MCF 10A (cell line): Measurements from ENCODE around the gene OAS3. TPM values are rescaled to one million over a fixed set of nuclear protein-coding genes. Genes with fewer than 3 reads are reported as not detected.

Source experiments
- BruUV-seq: library from RNA; stranded (reverse); fragments of 400-500 nt; replicated peaks from 2 replicates; lab custom pipeline; 2021; lab: Mats Ljungman, UMichigan
- CTCF ChIA-PET: fragments of 300-600 bp; sonication (Branson Sonifier 250); formaldehyde crosslinking; extraction: SDS; loops from one replicate; lab custom pipeline; 2021; ENCODE audit warnings: antibody characterized with exemption, inconsistent platforms; lab: Yijun Ruan, JAX
- POLR2A ChIA-PET: fragments of 300-600, 350-650 bp; sonication (Branson Sonifier 250); formaldehyde crosslinking; extraction: SDS; loops from one replicate; lab custom pipeline; 2020; ENCODE audit warnings: antibody characterized with exemption, inconsistent platforms; lab: Yijun Ruan, JAX
- DNase-seq: peaks from one replicate; pipeline ENCODE4 v3.0.0-alpha.2; 2018; ENCODE audit not compliant: unreplicated experiment
- H3K27ac Mint-ChIP-seq: one replicate; pipeline ENCODE4 v1.8.0; 2022; ENCODE audit warnings: mild to moderate bottlenecking, low read depth, mixed read lengths; ENCODE audit not compliant: unreplicated experiment
- H3K27me3 Mint-ChIP-seq: one replicate; pipeline ENCODE4 v1.8.0; 2022; ENCODE audit warnings: mixed read lengths; ENCODE audit not compliant: insufficient read depth, unreplicated experiment
- H3K36me3 Mint-ChIP-seq: one replicate; pipeline ENCODE4 v1.8.0; 2022; ENCODE audit warnings: mild to moderate bottlenecking, moderate library complexity, mixed read lengths; ENCODE audit not compliant: insufficient read depth, unreplicated experiment
- H3K4me1 Mint-ChIP-seq: one replicate; pipeline ENCODE4 v1.8.0; 2022; ENCODE audit warnings: mixed read lengths; ENCODE audit not compliant: insufficient read depth, unreplicated experiment
- H3K4me3 Mint-ChIP-seq: one replicate; pipeline ENCODE4 v1.8.0; 2022; ENCODE audit warnings: mild to moderate bottlenecking, moderate library complexity, mixed read lengths; ENCODE audit not compliant: unreplicated experiment
- H3K9me3 Mint-ChIP-seq: one replicate; pipeline ENCODE4 v1.8.0; 2022; ENCODE audit warnings: mixed read lengths; ENCODE audit not compliant: unreplicated experiment
- CTCF ChIP-seq: fragments of 200-600 bp; IDR thresholded peaks from one replicate; pipeline ENCODE4 v1.8.0; 2022; ENCODE audit warnings: antibody characterized with exemption, mild to moderate bottlenecking; ENCODE audit not compliant: unreplicated experiment
- intact Hi-C: fragments of 100-400 bp; cut with micrococcal nuclease; formaldehyde crosslinking; loops from 2 replicates; pipeline ENCODE4 v1.14.1; 2022
- total RNA-seq: library from RNA; stranded (reverse); gene quantifications from 2 replicates; pipeline ENCODE4 v1.2.3, GENCODE V29; 2022

The OAS3 gene
- total RNA-seq, 1 experiment from 2014 or later, result 6.5 TPM

DNA sequence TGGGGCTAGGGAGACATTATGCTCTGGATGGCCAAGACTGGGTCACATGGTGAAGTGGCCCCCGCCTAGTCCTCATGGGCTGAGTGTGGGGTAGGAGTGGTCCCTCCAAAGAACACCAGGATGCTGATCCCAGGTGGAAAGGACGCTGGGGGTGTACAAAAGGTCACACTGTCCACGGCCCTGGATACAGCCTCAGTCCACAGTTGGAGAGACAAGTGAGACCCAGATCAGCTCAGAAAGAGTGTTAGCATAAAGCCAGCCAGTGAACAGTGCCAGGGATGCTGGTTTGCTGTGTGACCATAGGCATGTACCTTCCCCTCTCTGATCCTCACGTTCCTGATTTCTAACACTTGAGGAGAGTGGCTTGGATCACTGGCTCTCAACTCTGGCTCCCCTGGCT lies 26.6 kb downstream of the OAS3 start:
- no TSS peak for BruUV-seq
- ChIA-PET POLR2A (interaction anchor here (0.9 kb wide), 1 partner anchor 76 kb away, joined by 3 read pairs; no protein-coding TSS in a partner anchor), CTCF (interaction anchor here (1.0 kb wide), 1 partner anchor 29 kb away, joined by 4 read pairs; no protein-coding TSS in a partner anchor)
- DNase-seq, result no peak
- no peaks in the 10 kb centered on the region for H3K9me3 Mint-ChIP-seq
- peaks cover 9% of the 10 kb centered on the region for H3K36me3 Mint-ChIP-seq
- H3K27ac Mint-ChIP-seq, result no peak overlapping the region
- TF ChIP-seq CTCF, result no peak
- no peaks in the 10 kb centered on the region for H3K27me3 Mint-ChIP-seq
- H3K4me3 Mint-ChIP-seq, result no peak overlapping the region
- H3K4me1 Mint-ChIP-seq, result no peaks in the 10 kb centered on the region
- intact Hi-C loops, result no loop called here

GRCh38 chr12:112965643-112966042 lies 27.4 kb downstream of the OAS3 start:
- no peak overlapping the region for H3K4me3 Mint-ChIP-seq
- H3K36me3 Mint-ChIP-seq, result peaks cover 9% of the 10 kb centered on the region
- no TSS peak for BruUV-seq
- DNase-seq, result no peak
- H3K4me1 Mint-ChIP-seq, result no peaks in the 10 kb centered on the region
- intact Hi-C loops, result no loop called here
- no peaks in the 10 kb centered on the region for H3K9me3 Mint-ChIP-seq
- ChIA-PET CTCF (interaction anchor here (0.6 kb wide), 1 partner anchor 257 kb away, joined by 4 read pairs; no protein-coding TSS in a partner anchor), POLR2A (no interaction called here)
- no peaks in the 10 kb centered on the region for H3K27me3 Mint-ChIP-seq
- TF ChIP-seq CTCF, result no peak
- H3K27ac Mint-ChIP-seq, result no peak overlapping the region

DNA sequence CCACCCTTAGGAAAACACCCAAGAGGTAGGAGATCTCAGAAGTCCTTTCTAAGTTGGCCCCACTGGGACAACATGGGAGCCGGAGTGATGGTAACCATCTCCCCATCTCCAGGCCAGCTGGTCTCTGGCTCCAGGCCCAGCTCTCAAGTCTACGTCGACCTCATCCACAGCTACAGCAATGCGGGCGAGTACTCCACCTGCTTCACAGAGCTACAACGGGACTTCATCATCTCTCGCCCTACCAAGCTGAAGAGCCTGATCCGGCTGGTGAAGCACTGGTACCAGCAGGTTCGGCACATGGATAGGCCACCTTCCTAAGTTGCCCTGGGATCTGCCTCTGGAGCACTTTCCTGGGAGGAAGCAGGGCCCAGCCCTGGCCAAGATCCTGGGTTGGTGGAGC lies 29.0 kb downstream of the OAS3 start:
- no TSS peak for BruUV-seq
- POLR2A ChIA-PET, result no interaction called here
- no peak overlapping the region for H3K4me3 Mint-ChIP-seq

GRCh38 chr12:112967858-112968257 lies 29.6 kb downstream of the OAS3 start:
- H3K4me1 Mint-ChIP-seq, result no peaks in the 10 kb centered on the region
- ChIA-PET POLR2A (no interaction called here), CTCF (interaction anchor here (0.6 kb wide), 1 partner anchor 1778 kb away, joined by 3 read pairs; no protein-coding TSS in a partner anchor)
- H3K9me3 Mint-ChIP-seq, result no peaks in the 10 kb centered on the region
- H3K27me3 Mint-ChIP-seq, result no peaks in the 10 kb centered on the region
- DNase-seq, result no peak
- intact Hi-C loops, result no loop called here
- no peak overlapping the region for H3K4me3 Mint-ChIP-seq
- TF ChIP-seq CTCF, result no peak
- BruUV-seq, result no TSS peak
- H3K27ac Mint-ChIP-seq, result no peak overlapping the region
- H3K36me3 Mint-ChIP-seq, result peaks cover under 1% of the 10 kb centered on the region

More for the DNA sequence above, 29.0 kb downstream of the OAS3 start:
- H3K9me3 Mint-ChIP-seq, result no peaks in the 10 kb centered on the region
- CTCF ChIA-PET, result interaction anchor here (0.6 kb wide), 1 partner anchor 1778 kb away, joined by 3 read pairs; no protein-coding TSS in a partner anchor
- no peak overlapping the region for H3K27ac Mint-ChIP-seq
- peaks cover 6% of the 10 kb centered on the region for H3K36me3 Mint-ChIP-seq
- DNase-seq, result no peak
- no peaks in the 10 kb centered on the region for H3K4me1 Mint-ChIP-seq
- no peaks in the 10 kb centered on the region for H3K27me3 Mint-ChIP-seq
- intact Hi-C loops, result no loop called here
- TF ChIP-seq CTCF, result no peak
